Hepatocyte (in vitro differentiated cells): Measurements from ENCODE around the gene LAMA3. TPM values are rescaled to one million over a fixed set of nuclear protein-coding genes. Genes with fewer than 3 reads are reported as not detected.

ENCODE experiments used
- DNase-seq: peaks from one replicate; pipeline ENCODE4 v3.0.0-alpha.2; 2016; ENCODE audit warnings: low spot score
- H2AFZ ChIP-seq: fragments of 200-600 bp; sonication (generic); 2 replicates; pipeline ENCODE4 v1.6.0; 2016; ENCODE audit warnings: antibody characterized with exemption, mild to moderate bottlenecking
- H3K27ac ChIP-seq: fragments of 200-600 bp; sonication (generic); 2 replicates; pipeline ENCODE4 v1.5.1; 2016; ENCODE audit warnings: mild to moderate bottlenecking
- H3K27me3 ChIP-seq: fragments of 200-600 bp; sonication (generic); 2 replicates; pipeline ENCODE4 v1.6.1; 2016
- H3K36me3 ChIP-seq: fragments of 200-600 bp; sonication (generic); replicated peaks from 2 replicates; pipeline ENCODE4 v1.5.1; 2016; ENCODE audit warnings: low read depth; ENCODE audit not compliant: insufficient read depth
- H3K4me1 ChIP-seq: fragments of 200-600 bp; sonication (generic); 2 replicates; pipeline ENCODE4 v1.5.1; 2016; ENCODE audit warnings: mild to moderate bottlenecking, moderate library complexity; ENCODE audit not compliant: insufficient read depth
- H3K4me2 ChIP-seq: fragments of 200-600 bp; sonication (generic); 2 replicates; pipeline ENCODE4 v1.6.0; 2016
- H3K4me3 ChIP-seq: fragments of 200-600 bp; sonication (generic); 2 replicates; pipeline ENCODE4 v1.5.1; 2016; ENCODE audit warnings: mild to moderate bottlenecking
- H3K79me2 ChIP-seq: fragments of 200-600 bp; sonication (generic); 2 replicates; pipeline ENCODE4 v1.6.0; 2017; ENCODE audit warnings: mild to moderate bottlenecking
- H3K9me2 ChIP-seq: fragments of 200-600 bp; sonication (generic); replicated peaks from 2 replicates; pipeline ENCODE4 v1.6.0; 2017; ENCODE audit warnings: mild to moderate bottlenecking; ENCODE audit not compliant: insufficient read depth
- H3K9me3 ChIP-seq: fragments of 200-600 bp; sonication (generic); 2 replicates; pipeline ENCODE4 v1.5.1; 2016; ENCODE audit warnings: low read depth, mild to moderate bottlenecking
- H4K20me1 ChIP-seq: fragments of 200-600 bp; sonication (generic); 2 replicates; pipeline ENCODE4 v1.6.0; 2016; ENCODE audit warnings: mild to moderate bottlenecking; ENCODE audit not compliant: insufficient read depth, poor library complexity, severe bottlenecking
- EZH2 ChIP-seq: fragments of 200-600 bp; sonication (generic); IDR thresholded peaks from 2 replicates; pipeline ENCODE4 v1.6.1; 2016; ENCODE audit warnings: antibody characterized with exemption, mild to moderate bottlenecking, borderline replicate concordance
- EZH2phosphoT487 ChIP-seq: fragments of 200-600 bp; sonication (generic); IDR thresholded peaks from one replicate; pipeline ENCODE4 v1.6.1; 2018; ENCODE audit warnings: antibody characterized with exemption, mild to moderate bottlenecking, low read depth, moderate library complexity; ENCODE audit not compliant: unreplicated experiment, severe bottlenecking
- WGBS: methylation state at CpG from one replicate; pipeline ENCODE4 v1.1.6; 2016; ENCODE audit warnings: low lambda C conversion rate; ENCODE audit errors: missing lambda C conversion rate; 5-methylcytosine and 5-hydroxymethylcytosine counted together
- polyA plus RNA-seq: library from polyadenylated mRNA; unstranded; fragments of >200 nt; fragmentation: Nextera tagmentation; extraction: Ambion mirVana; gene quantifications from 2 replicates; pipeline ENCODE4 v1.2.1, GENCODE V29; 2016
- total RNA-seq: library from RNA; depleted of rRNA; stranded (reverse); fragments of >200 nt; gene quantifications from 2 replicates; pipeline ENCODE4 v1.2.3, GENCODE V29; 2014
- TF ChIP-seq, protein P1 (sequence below): fragments of 200-600 bp; sonication (generic); IDR thresholded peaks from 2 replicates; pipeline ENCODE4 v1.5.1; 2016; ENCODE audit warnings: antibody characterized with exemption, mild to moderate bottlenecking; ENCODE audit not compliant: poor library complexity

Gene LAMA3
- total and polyA plus RNA-seq, 2 experiments from 2014 or later = 29.9 to 52.1 TPM

DNA sequence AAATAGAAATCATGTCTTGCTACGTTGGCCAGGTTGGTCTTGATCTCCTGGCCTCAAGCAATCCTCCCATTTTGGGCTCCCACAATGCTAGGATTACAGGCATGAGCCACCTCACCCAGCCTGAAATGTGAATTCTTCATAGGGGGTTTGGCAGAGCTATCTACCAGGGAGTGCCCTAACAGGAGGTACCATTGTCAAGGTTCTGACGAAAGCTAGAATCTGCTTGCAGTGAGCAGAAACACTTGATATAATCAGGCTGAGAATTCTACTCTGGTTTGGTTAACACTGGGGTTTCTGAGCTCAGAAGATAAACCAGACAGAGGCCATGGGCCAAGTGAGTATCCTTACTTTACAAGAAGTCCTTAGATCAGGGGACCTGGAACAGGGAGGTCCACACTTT is 7.2 kb upstream of the LAMA3 start:
- Histone ChIP-seq H3K27me3 (no peaks in the 10 kb centered on the region), H3K27ac (no peak overlapping the region), H2AFZ (no peak overlapping the region), H4K20me1 (no peaks in the 10 kb centered on the region), H3K4me2 (no peak overlapping the region), H3K9me2 (no peaks in the 10 kb centered on the region), H3K36me3 (no peaks in the 10 kb centered on the region), H3K4me1 (peaks cover 3% of the 10 kb centered on the region), H3K9me3 (no peaks in the 10 kb centered on the region), H3K79me2 (no peaks in the 10 kb centered on the region), H3K4me3 (no peak overlapping the region)
- no peak for DNase-seq
- 97% methylated on average over 2 of the region's 2 CpGs for WGBS
- TF ChIP-seq, protein P1, sequence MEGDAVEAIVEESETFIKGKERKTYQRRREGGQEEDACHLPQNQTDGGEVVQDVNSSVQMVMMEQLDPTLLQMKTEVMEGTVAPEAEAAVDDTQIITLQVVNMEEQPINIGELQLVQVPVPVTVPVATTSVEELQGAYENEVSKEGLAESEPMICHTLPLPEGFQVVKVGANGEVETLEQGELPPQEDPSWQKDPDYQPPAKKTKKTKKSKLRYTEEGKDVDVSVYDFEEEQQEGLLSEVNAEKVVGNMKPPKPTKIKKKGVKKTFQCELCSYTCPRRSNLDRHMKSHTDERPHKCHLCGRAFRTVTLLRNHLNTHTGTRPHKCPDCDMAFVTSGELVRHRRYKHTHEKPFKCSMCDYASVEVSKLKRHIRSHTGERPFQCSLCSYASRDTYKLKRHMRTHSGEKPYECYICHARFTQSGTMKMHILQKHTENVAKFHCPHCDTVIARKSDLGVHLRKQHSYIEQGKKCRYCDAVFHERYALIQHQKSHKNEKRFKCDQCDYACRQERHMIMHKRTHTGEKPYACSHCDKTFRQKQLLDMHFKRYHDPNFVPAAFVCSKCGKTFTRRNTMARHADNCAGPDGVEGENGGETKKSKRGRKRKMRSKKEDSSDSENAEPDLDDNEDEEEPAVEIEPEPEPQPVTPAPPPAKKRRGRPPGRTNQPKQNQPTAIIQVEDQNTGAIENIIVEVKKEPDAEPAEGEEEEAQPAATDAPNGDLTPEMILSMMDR = no peak
- no peak for TF ChIP-seq EZH2phosphoT487
- no peak for TF ChIP-seq EZH2

DNA sequence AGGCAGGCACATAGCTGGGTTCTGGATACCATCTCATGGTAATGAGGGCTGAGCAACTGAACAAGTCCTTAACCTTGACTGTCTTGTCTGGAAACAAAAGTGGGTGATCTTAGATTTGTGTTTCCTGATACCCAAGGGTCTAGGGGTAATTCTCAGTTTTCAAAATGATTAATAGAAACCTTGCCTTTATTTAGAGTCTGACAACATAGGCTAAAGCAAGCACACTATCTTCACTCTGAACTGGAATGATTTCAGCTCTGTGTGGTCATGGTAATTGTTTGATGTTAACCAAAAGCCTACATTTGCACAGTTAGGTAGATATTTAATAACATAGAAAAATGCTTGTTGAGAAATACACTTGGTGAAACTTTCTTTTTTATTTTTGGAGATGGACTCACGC is 6.8 kb upstream of the LAMA3 start:
- Histone ChIP-seq H3K36me3 (no peaks in the 10 kb centered on the region), H3K27ac (no peak overlapping the region), H3K9me3 (no peaks in the 10 kb centered on the region), H3K4me1 (peaks cover 3% of the 10 kb centered on the region), H4K20me1 (no peaks in the 10 kb centered on the region), H3K27me3 (no peaks in the 10 kb centered on the region), H3K9me2 (no peaks in the 10 kb centered on the region), H3K79me2 (no peaks in the 10 kb centered on the region), H2AFZ (no peak overlapping the region), H3K4me2 (no peak overlapping the region), H3K4me3 (no peak overlapping the region)
- TF ChIP-seq, protein P1 = no peak
- TF ChIP-seq EZH2phosphoT487 (no peak), EZH2 (no peak)
- no peak for DNase-seq
- WGBS = 85% methylated on average over 1 of the region's 1 CpG

DNA sequence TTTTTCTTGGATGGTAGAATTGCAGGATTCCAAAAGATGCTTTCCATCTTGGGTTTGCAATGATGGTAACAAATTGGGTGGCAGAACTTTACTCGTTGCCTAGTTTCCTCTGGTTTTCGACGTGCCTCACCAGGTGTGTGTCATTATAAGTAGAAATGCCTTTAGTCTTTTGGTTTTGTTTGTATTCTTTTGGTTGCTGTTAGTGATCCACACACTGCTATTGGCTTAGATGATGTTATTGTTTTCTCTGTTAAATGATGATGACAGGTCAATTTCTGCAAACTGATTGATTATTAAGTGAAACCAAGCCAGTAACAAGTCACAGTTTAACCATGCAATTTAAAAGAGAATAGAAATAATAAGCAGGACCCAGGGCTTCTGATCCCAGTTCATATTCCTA is 6.1 kb upstream of the LAMA3 start:
- Histone ChIP-seq H3K4me3 (no peak overlapping the region), H3K79me2 (no peaks in the 10 kb centered on the region), H4K20me1 (no peaks in the 10 kb centered on the region), H3K4me2 (no peak overlapping the region), H3K27ac (no peak overlapping the region), H3K9me3 (no peaks in the 10 kb centered on the region), H3K9me2 (no peaks in the 10 kb centered on the region), H2AFZ (no peak overlapping the region), H3K27me3 (peaks cover under 1% of the 10 kb centered on the region), H3K36me3 (no peaks in the 10 kb centered on the region), H3K4me1 (peaks cover 3% of the 10 kb centered on the region)
- TF ChIP-seq EZH2 = no peak
- TF ChIP-seq, protein P1 = no peak
- no peak for TF ChIP-seq EZH2phosphoT487
- 91% methylated on average over 3 of the region's 3 CpGs for WGBS
- no peak for DNase-seq

DNA sequence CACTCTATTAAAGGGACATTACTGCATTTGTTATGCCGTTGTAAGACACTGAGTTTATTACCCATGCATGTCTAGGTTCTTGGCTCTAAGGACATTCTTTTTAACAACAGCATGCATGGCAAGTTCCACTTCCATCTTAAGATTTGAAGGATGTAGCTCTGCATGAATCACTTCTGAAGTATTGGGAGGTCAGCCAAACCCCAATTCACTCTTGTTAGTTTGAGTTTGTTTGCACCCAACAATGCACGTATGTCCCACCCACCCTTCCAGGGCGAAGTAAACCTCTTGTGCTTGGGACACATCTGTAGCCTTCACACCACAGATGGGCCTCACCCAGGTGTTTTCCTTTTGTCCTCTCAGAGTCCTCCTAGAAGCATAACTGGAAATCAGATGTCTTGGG is 5.6 kb upstream of the LAMA3 start:
- H3K27me3 ChIP-seq = peaks cover 5% of the 10 kb centered on the region
- no peaks in the 10 kb centered on the region for H4K20me1 ChIP-seq
- no peak overlapping the region for H3K4me3 ChIP-seq
- 71% methylated on average over 3 of the region's 3 CpGs for WGBS
- no peak overlapping the region for H2AFZ ChIP-seq
- H3K4me1 ChIP-seq = peaks cover 3% of the 10 kb centered on the region
- H3K27ac ChIP-seq = peak overlapping the region; percentile 42
- H3K79me2 ChIP-seq = no peaks in the 10 kb centered on the region
- no peaks in the 10 kb centered on the region for H3K9me3 ChIP-seq
- H3K4me2 ChIP-seq = no peak overlapping the region
- no peak for TF ChIP-seq EZH2
- no peak for TF ChIP-seq EZH2phosphoT487
- TF ChIP-seq, protein P1 = no peak
- no peak for DNase-seq
- H3K36me3 ChIP-seq = no peaks in the 10 kb centered on the region
- H3K9me2 ChIP-seq = no peaks in the 10 kb centered on the region
